Thyroid gland (tissue), 4 donors: Measurements from ENCODE around the gene CMTR1. TPM values are rescaled to one million over a fixed set of nuclear protein-coding genes. Genes with fewer than 3 reads are reported as not detected.

ENCODE experiments used
- DNase-seq, 2 donors: peaks; one replicate each; pipeline ENCODE4 v3.0.0-alpha.2; 2019
- H3K27ac ChIP-seq, 3 donors: fragments of 200-600 bp; sonication (generic); 1 replicate in 2 of 3; 2 replicates in 1 of 3; pipeline ENCODE4 v1.5.1; 2016 to 2019; ENCODE audit warnings: mild to moderate bottlenecking in 1 of 3, moderate library complexity in 1 of 3
- H3K27me3 ChIP-seq: fragments of 200-600 bp; sonication (generic); one replicate; pipeline ENCODE4 v1.5.1; 2019
- H3K36me3 ChIP-seq, 2 donors: fragments of 200-600 bp; sonication (generic); one replicate each; pipeline ENCODE4 v1.5.1; 2016 to 2019
- H3K4me1 ChIP-seq, 2 donors: fragments of 200-600 bp; sonication (generic); one replicate each; pipeline ENCODE4 v1.5.1; 2017 to 2019
- H3K4me3 ChIP-seq, 3 donors: fragments of 200-600 bp; sonication (generic); replicated peaks in 1 of 3; 1 replicate in 2 of 3; 2 replicates in 1 of 3; pipeline ENCODE4 v1.5.1; 2016; ENCODE audit warnings: mild to moderate bottlenecking in 1 of 3
- H3K9me3 ChIP-seq: fragments of 200-600 bp; sonication (generic); one replicate; pipeline ENCODE4 v1.5.1; 2017
- POLR2A ChIP-seq, 2 donors: fragments of 450-650 bp; IDR thresholded peaks; one replicate each; pipeline ENCODE4 v1.6.1; 2017; ENCODE audit warnings: antibody characterized with exemption in 2 of 2, mild to moderate bottlenecking in 2 of 2, moderate library complexity in 1 of 2
- WGBS, 2 donors: methylation state at CpG; one replicate each; pipeline ENCODE4 v1.1.5; 2017; 5-methylcytosine and 5-hydroxymethylcytosine counted together
- intact Hi-C: fragments of 100-400 bp; cut with DNase I; formaldehyde crosslinking; loops from one replicate; pipeline ENCODE4 v1.15.1; 2023
- total RNA-seq, 4 donors: library from RNA; depleted of rRNA; stranded (reverse); fragments of >200 nt; gene quantifications; one replicate each; pipeline ENCODE4 v1.2.3, GENCODE V29; 2016
- TF ChIP-seq, protein P1 (sequence below), 6 experiments: fragments of 200-600 bp in 3 of 6; fragments of 450-650 bp in 3 of 6; sonication (generic) in 3 of 6; IDR thresholded peaks; one replicate each; pipeline ENCODE4 v1.5.1; 2016 to 2019; ENCODE audit warnings: antibody characterized with exemption in 6 of 6, mild to moderate bottlenecking in 2 of 6, inconsistent platforms in 1 of 6, moderate library complexity in 1 of 6

Gene CMTR1
- total RNA-seq, 4 donors from 2014 or later = 29.3 to 41.5 (median 33.1) TPM

DNA sequence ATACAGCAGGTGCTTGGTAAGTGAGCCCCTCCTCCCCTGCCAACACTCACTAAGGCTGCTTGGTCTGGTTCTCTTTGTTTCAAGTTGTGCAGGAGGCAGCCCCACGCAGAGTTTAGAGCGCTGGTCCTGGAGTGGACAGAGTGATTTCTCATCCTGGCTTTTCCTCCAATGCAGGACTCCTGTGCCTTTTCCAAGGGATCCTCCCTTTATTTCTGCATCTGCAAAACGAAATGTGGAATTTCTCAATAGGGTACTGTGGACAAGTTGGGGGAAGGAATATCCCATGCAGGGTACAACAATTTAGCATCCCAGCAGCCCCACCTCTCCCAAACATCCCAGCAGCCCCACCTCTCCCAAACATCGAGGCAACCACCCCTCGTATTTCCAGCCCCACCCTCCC lies 97.3 kb downstream of the CMTR1 start:
- no peak for DNase-seq
- no peak overlapping the region for H3K4me3 ChIP-seq
- TF ChIP-seq, protein P1, sequence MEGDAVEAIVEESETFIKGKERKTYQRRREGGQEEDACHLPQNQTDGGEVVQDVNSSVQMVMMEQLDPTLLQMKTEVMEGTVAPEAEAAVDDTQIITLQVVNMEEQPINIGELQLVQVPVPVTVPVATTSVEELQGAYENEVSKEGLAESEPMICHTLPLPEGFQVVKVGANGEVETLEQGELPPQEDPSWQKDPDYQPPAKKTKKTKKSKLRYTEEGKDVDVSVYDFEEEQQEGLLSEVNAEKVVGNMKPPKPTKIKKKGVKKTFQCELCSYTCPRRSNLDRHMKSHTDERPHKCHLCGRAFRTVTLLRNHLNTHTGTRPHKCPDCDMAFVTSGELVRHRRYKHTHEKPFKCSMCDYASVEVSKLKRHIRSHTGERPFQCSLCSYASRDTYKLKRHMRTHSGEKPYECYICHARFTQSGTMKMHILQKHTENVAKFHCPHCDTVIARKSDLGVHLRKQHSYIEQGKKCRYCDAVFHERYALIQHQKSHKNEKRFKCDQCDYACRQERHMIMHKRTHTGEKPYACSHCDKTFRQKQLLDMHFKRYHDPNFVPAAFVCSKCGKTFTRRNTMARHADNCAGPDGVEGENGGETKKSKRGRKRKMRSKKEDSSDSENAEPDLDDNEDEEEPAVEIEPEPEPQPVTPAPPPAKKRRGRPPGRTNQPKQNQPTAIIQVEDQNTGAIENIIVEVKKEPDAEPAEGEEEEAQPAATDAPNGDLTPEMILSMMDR (IDR thresholded peaks at IDR 0.05) = no peak
- TF ChIP-seq POLR2A (IDR thresholded peaks at IDR 0.05) = no peak
- intact Hi-C loops = no loop called here
- no peaks in the 10 kb centered on the region for H3K9me3 ChIP-seq
- H3K27ac ChIP-seq = no peak overlapping the region
- H3K36me3 ChIP-seq = no peaks in the 10 kb centered on the region
- H3K4me1 ChIP-seq = no peaks in the 10 kb centered on the region
- no peaks in the 10 kb centered on the region for H3K27me3 ChIP-seq
- WGBS, 2 donors = 37 to 39% methylated on average over 5 of the region's 5 CpGs

DNA sequence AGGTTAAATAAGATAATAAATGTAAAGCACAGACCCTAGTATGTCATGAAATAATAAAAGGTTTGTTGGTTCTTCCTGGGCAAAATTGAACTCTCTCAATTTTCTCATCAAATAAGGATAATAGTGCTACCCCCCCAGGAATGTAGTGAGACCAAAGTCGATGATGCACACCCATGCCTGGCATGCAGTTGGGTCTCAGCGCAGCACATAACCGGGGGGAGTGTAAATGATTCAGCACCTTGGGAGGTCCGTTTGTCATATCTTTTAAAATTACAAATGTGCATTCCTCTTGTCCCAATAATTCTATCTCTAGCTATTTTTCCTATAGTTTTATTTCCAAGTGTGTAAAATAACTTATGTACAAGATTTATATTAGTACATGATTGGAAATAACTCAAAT lies 98.0 kb downstream of the CMTR1 start:
- no peaks in the 10 kb centered on the region for H3K36me3 ChIP-seq
- TF ChIP-seq, protein P1 (IDR thresholded peaks at IDR 0.05) = no peak
- TF ChIP-seq POLR2A (IDR thresholded peaks at IDR 0.05) = no peak
- WGBS, 2 donors = 84 to 87% methylated on average over 4 of the region's 4 CpGs
- H3K9me3 ChIP-seq = no peaks in the 10 kb centered on the region
- H3K27ac ChIP-seq = no peak overlapping the region
- H3K4me1 ChIP-seq = peaks cover 0 to 7% of the 10 kb centered on the region in 2 donors
- intact Hi-C loops = no loop called here
- H3K4me3 ChIP-seq = no peak overlapping the region
- no peaks in the 10 kb centered on the region for H3K27me3 ChIP-seq
- DNase-seq = no peak

Other genes with a start within 250 kb of the CMTR1 start
- gene TBC1D22B, start 175.4 kb upstream of the CMTR1 start, total RNA-seq = 10 to 100 TPM; 11.5 to 15.7 (median 14.2) TPM
- 1 to 10 TPM in 2 of 4 donors, under 1 TPM in 1, not detected in 1; 0.22 to 3.8 (median 1.0) TPM for gene TMEM217, start 175.1 kb upstream of the CMTR1 start, total RNA-seq
- 10 to 100 TPM in 3 of 4 donors, 1 to 10 TPM in 1; 8.0 to 18.4 (median 16.0) TPM for gene RNF8, start 79.2 kb upstream of the CMTR1 start, total RNA-seq
- 10 to 100 TPM in 3 of 4 donors, not detected in 1; 24.7 to 40.3 (median 26.6) TPM for gene CCDC167, start 66.7 kb downstream of the CMTR1 start, total RNA-seq